T follicular helper cell (primary cell): Measurements from ENCODE around the gene PACSIN2.
"Not testable (repeated sequence)": the region's sequence is repeated elsewhere in the genome, so short reads cannot be mapped to it uniquely, and the experiment has no call there.

ENCODE experiments used
- DNase-seq: peaks from one replicate; pipeline ENCODE4 v3.0.0-alpha.2; 2020; ENCODE audit warnings: low read depth

The PACSIN2 gene

GRCh38 chr22:42964994-42965699 lies 49.8 kb downstream of the PACSIN2 start:
- no peak for DNase-seq

DNA sequence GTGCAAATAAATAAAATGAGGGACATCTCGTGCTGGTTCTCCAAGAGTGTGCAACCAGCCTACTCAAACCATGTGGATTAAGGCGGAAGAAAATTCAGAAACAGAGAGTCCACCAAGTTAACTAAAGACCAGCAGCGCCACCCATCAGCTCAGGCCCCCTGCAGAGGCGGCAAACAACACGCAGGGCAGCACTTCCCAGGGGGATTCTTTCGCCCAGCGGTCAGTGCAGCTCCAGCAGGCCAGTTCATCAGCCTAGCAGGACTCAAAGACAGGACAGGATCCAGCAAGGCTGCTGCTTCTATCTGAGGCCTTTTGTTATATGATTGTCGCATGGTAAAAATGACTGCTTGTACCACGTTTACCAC lies 51.7 kb downstream of the PACSIN2 start:
- no peak for DNase-seq

DNA sequence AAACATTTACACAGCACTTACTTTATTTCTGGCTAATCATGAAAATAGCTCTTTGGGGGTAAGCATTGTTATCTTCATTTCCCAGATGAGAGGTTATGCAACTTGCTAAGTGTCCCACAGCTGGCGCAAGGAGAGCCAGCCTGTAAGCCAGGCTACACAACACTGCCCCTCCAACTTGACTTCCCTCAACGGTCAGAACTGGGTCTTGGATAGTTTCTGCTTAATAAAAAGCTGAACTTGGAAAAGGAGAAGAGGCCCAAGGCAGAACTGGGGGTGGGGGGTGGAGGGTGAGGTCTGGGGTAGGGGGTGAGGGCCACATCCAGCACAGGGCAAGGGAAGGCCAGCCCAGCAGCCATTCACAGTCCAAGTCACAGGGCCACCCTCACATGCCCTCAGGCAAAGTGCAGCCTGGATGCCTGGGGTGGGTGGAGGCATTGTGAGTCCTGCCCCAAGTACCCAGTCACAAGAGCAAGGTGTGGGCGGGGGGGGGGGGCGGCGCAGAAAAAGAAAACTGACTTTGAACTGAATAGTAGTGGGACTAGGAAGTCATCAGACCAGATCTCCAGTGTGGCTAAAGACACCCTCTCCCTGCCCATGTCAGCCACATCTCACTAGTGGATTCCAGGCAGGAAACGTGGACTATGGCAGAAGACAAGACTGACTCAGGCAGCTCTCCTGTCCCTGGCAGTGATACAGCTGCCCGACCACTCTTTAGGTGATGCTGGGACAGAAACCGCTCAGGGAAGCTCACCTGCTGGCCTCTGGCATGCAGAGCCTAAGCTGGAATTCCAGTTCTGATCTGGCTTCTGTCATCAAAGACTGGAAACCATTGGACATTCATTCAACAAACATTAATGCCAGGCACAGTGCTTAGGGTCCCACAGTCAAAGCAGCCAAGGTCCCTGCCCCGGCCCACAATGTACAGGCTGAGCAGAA lies 52.4 kb downstream of the PACSIN2 start:
- DNase-seq, result no peak

DNA sequence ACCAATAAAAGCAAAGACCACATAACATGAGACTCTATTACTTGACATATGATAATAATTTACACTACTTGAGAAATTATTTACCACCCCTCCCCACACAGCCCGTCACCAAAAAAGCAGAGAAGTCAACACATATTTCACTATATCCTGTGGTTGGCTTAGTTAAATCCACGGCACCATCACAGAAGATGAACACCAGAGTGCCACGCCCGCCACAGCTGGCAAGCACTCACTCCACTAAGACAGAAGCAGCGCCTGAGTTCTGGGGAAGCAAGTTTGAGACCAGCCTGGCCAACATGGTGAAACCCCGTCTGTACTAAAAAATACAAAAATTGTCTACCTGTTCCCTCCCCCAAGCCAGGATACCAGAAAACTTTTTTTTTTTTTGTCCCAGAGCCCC lies 53.1 kb downstream of the PACSIN2 start:
- no peak for DNase-seq

- not testable (repeated sequence) for DNase-seq
These were observed 53.6 kb downstream of the PACSIN2 start for GRCh38 chr22:42961400-42961690.

GRCh38 chr22:42960531-42961399 lies 54.2 kb downstream of the PACSIN2 start:
- no peak for DNase-seq

GRCh38 chr22:42959576-42960509 lies 55.1 kb downstream of the PACSIN2 start:
- DNase-seq, result no peak

- no peak for DNase-seq
These were observed 56.0 kb downstream of the PACSIN2 start for GRCh38 chr22:42958937-42959336.

DNA sequence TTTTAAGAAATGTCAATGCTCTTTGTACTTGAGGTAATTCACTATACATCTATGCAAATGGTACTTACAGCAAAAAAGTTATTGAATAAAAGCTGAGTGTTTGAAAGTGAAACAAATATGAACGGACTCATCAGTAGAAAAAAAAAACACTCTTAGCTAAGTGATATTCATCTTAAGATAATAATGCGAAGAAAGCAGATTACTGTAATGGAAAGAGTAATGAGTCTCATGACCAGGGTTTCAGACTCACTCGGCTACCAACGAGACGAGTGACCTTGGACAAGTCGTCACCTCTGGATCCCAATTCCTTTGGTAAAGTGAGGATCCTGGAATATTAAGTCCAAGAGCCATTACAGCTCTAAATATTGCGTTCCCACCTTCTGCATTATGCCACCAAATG lies 57.0 kb downstream of the PACSIN2 start:
- DNase-seq, result no peak

- no peak for DNase-seq
These were observed 57.4 kb downstream of the PACSIN2 start for GRCh38 chr22:42957544-42957943.

DNA sequence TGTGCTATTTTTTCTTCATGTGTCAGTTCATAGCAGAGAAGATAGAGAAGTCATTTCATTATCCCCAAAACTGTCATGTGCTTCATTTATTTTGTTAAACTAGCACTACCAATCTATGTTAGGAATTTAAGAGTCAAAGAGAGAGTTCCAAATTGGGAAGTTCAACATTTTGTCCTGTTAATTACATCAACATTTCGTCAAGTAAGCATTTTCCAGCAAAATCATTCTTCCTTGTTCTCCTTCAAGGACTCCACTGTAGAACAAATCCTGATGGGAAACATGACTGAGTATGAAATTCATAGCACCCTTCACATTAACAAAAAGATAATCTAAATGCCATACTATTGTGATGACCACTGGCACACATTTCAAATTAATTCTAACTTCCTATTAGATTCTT lies 59.1 kb downstream of the PACSIN2 start:
- no peak for DNase-seq

- no peak for DNase-seq
These were observed 59.8 kb downstream of the PACSIN2 start for GRCh38 chr22:42955087-42955635.

DNA sequence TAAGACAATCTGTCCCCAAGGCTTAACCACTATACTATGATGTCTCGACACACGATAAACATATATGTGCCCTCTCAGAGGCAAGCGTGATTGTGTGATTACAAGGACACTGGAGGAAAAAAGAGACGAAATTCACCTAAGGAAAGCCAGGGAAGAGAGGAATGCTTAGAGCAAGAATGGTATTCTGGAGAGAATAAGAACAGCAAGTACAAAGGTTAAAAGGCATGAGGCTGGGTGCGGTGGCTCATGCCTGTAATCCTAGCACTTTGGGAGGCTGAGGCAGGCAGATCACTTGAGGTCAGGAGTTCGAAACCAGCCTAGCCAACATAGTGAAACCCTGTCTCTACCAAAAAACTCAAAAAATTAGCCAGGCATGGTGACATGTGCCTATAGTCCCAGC lies 61.2 kb downstream of the PACSIN2 start:
- not testable (repeated sequence) for DNase-seq

- DNase-seq, result no peak
These were observed 63.7 kb downstream of the PACSIN2 start for GRCh38 chr22:42951093-42951710.

DNA sequence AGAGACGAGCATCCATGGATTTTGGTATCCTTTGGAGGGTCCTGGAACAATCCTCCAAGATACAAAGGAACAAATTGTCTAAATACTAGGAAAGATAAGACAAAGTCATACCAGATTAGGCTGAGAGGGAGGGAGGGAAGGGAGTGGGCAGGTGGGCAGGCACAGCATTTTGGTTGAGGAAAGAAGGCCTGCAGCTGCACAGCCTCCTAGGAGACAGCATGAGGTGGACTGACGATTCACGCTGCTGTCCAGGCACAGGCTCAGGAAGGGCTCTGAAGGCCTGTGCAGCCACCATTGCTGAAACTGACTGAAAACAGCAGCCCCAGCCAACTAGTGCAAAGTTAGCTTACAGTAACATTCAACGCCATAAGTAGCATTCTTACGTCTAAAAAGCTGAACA lies 64.7 kb downstream of the PACSIN2 start:
- DNase-seq, result no peak

GRCh38 chr22:42949159-42949558 lies 65.8 kb downstream of the PACSIN2 start:
- DNase-seq, result no peak

DNA sequence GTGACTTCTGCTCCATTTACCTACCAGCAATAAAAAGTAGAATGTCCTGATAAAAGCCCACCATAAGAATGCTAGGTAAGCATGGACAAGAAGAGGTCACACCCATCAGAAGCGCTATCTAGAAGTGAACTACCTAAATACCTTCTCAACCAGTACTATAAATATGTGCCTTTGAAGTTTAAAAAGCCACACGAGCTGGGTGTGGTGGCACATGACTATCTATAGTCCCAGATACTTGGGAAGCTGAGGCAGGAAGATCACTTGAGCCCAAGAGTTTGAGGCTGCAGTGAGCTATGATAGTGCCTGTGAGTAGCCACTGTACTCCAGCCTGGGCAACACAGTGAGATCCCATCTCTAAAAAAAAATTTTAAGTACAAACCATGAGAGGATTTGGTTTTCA lies 66.7 kb downstream of the PACSIN2 start:
- no peak for DNase-seq

DNA sequence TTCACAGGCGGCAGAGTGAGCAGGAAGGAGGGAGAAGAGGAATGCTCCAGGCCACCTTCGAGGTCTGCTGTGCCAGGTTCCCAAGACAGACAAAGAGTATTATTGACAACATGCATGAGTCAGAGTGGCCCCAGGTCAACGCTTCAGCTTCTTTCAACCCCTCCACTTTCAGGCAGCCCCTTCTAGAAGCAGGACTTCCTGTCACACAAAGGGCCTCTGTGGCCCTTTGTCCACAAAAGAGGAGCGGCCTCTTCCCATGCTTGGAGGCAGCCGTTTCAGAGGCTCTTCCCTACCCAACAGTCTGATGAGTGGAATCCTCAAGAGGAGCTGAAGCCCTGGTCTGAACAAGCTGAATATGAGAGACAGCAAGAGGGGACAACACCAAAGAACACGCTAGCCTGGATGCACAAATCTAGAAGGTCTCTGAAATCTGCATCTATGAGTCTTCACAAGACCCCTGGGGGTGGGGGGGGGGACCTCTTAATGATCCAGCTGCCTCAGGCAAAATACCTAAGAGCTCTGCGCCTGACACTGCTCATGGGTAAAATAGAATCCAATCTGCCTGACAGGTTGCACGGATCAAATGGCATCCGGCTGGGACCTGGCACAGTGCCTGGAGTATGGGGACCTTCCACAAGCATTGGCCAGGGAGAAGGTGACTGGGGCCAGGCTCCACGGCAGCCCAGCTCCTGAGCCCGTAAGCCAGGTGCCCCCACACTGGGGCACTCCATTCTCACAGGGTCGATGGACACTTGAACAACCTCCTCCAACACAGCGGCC lies 67.5 kb downstream of the PACSIN2 start:
- DNase-seq, result no peak

- no peak for DNase-seq
These were observed 68.3 kb downstream of the PACSIN2 start for GRCh38 chr22:42946546-42947198.
